IPS-NIHi7 (cell line): ENCODE data around the gene ZNF37A.
"Not testable (repeated sequence)": the region's sequence is repeated elsewhere in the genome, so short reads cannot be mapped to it uniquely, and the experiment has no call there.

Experiments
- DNase-seq: peaks from one replicate; pipeline ENCODE4 v3.0.0; 2012; ENCODE audit warnings: mixed read lengths; ENCODE audit errors: extremely low spot score

Gene ZNF37A

DNA sequence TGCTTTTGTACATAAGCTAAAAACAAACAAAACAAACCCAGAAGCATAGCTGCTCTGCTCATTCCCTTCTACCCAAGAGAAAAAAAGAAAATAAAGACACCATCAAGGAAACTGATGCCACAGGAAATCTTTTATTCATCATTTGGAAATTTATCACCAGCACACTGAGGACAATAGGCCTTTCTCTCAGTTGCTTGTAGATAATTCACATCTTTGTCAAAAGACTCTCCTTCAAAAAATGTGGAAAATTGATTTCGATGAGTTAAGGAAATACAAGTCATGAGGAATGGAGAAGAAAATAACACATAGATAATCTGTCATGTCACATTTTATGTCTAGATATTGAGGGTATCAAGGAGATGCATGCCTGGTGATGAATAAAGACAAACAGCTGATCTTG, 53.5 kb downstream of the ZNF37A start:
- no peak for DNase-seq

DNA sequence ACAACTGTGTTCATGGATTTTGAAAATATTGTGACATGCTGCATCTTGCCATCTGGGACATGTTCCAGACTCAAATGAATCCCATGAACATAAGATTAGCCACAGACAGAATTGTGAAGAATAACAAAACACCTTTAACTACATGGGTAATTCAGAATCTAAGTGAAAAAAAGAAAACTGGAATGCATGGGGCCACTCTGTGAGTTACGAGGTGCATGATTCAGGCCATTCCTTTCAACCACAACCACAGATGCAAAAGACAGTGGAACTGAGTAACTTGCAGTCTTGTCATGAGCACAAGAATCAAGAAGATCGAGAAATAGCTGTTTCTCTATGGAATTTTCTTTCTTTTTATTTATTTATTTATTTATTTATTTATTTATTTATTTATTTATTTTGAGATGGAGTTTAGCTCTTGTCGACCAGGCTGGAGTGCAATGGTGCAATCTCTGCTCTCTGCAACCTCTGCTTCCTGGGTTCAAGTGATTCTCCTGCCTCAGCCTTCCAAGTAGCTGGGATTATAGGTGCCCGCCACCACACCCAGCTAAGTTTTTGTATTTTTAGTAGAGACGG, 56.8 kb downstream of the ZNF37A start:
- not testable (repeated sequence) for DNase-seq

DNA sequence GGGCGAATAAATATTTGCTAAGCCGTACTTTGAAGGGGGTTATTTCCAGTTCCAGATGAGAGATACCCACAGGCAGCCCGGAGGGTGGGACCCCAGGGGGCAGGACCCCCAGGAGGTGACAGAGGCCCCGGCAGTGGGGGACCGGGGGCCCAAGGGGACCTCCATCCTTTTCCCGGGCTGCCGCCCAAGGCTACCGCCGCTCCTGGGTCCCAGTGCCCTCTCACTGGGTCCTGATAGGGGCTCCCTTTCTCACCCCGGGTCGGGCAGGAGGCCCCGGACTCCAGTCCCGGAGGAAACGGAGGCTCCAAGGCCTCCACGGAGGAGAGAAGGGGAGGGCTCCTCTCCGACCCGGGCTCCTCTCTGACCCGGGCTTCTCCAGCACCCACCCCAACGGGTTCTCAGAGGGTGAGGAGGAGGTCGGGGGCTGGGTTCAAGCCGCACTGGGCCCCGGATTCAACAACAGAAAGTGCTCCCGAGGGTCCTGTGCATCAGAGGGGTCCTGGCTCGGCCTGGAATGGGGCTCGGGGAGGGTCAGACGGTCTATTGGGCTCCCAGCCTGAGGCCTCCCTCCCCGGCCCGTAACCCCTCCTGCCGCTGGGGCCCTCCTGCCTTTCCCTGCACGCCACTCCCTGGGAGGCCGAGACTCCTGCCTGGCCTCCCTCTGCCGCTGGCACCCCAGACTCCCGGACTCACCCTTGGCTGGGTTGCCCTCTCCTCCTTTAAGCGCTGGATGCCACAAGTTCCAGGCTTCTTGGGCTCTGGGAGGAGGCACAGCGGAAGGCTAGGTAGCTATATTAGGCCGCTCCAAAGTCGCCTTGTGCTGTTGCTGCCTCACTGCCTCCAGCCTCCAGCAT, 62.5 kb downstream of the ZNF37A start:
- no peak for DNase-seq

DNA sequence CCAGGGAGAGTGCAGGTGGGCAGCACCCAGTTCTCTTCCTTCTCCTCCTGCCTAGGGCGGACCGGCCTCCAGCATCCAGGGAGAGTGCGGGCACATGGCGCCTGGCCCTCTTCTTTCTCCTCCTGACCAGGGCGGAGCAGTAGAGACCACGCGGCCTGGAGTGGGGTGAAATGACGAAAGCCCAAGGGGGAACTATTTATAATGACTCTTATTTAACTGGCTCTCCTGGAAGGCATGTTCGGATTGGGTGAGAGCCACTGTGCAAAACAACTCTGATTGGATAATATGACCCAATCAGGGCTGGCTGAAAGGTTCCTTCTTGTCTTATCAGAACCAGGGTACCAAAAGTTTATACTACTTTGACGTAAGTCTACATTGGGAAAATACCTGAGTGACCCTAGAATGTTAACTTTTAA, 63.1 kb downstream of the ZNF37A start:
- no peak for DNase-seq

DNA sequence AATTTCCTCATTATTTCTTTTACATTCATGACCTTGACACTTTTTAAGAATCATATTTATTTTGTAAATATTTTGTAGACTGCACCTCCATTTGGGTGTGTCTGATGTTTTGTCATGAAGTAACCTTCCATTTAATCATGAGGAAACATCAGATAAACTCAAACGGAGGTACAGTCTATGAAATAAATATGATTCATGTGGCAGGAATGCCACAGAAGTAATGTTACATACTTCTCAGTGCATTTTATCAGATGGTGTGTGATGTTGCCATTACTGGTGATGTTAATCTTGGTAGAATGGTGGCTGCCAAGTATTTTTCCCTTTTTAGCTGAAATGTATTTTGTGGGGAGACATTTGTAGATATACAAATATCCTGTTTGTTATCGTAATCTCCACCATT, 64.9 kb downstream of the ZNF37A start:
- no peak for DNase-seq

DNA sequence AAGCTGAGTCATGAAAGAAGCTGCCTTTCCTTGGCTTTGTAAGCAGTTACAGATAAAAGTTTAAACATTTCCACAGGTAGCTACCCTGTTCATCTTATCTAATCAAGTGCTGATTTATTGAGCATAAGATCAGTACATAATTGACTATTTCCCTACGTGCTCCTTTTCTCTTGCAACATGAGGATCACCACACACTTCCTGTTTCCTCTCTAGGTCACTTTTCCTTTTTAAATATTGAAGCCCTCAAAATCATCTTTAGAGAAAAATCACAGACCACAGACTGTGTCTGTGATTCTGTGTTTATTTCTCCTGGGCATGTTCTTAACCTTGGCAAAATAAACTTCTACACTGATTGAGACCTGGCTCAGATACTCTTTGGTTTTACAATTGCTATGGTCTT, 69.5 kb downstream of the ZNF37A start:
- no peak for DNase-seq

DNA sequence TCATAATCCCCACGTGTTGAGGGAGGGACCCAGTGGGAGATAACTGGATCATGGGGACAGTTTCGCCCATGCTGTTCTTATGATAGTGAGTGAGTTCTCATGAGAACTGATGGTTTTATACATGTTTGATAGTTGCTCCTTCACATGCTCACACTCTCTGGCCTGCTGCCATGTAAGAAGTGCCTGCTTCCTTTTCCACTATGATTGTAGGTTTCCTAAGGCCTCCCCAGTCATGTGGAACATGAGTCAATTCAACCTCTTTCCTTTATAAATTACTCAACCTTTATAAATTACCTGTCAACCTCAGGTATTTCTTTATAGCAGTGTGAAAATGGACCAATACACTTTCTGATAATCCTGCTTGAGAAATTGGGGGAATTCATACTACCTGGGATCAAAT, 80.2 kb downstream of the ZNF37A start:
- DNase-seq = no peak

DNA sequence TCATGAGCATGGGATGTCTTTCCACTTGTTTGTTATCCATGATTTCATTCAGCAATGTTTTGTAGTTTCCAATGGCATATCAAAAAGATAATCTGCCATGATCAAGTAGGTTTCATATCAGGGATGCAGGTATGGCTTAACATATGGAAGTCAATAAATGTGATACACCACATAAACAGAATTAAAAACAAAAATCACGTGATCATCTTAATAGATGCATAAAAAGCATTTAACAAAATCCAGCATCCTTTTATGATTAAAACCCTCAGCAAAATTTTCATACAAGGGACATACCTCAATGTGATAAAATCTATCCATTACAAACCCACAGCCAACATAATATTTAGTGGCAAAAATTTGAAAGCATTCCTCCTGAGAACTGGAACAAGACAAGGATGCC, 90.3 kb downstream of the ZNF37A start:
- no peak for DNase-seq
